Thoracic aorta (tissue), 2 donors: Measurements from ENCODE around the gene PAPLN. TPM values are rescaled to one million over a fixed set of nuclear protein-coding genes. Genes with fewer than 3 reads are reported as not detected.

Experiments used
- ATAC-seq: fragments of 150-250 bp; one replicate; pipeline ENCODE4 v1.8.0; 2017; ENCODE audit warnings: low read depth; ENCODE audit not compliant: insufficient number of reproducible peaks, low FRiP score
- DNase-seq: peaks from one replicate; pipeline ENCODE4 v3.0.0-alpha.2; 2020; ENCODE audit warnings: low spot score
- H3K27ac ChIP-seq, 2 donors: fragments of 200-600 bp; sonication (generic); 1 replicate in 1 of 2; 2 replicates in 1 of 2; pipeline ENCODE4 v1.5.1; 2016; ENCODE audit warnings: mild to moderate bottlenecking in 2 of 2, moderate library complexity in 2 of 2
- H3K27me3 ChIP-seq: fragments of 200-600 bp; sonication (generic); replicated peaks from 2 replicates; pipeline ENCODE4 v1.6.0; 2016; ENCODE audit warnings: mild to moderate bottlenecking; ENCODE audit not compliant: insufficient read depth
- H3K36me3 ChIP-seq: fragments of 200-600 bp; sonication (generic); one replicate; pipeline ENCODE4 v1.5.1; 2016
- H3K4me1 ChIP-seq, 2 donors: fragments of 200-600 bp; sonication (generic); 1 replicate in 1 of 2; 2 replicates in 1 of 2; pipeline versions ENCODE4 v1.5.1 to v1.6.0; 2016; ENCODE audit warnings: low read depth in 2 of 2, mild to moderate bottlenecking in 1 of 2; ENCODE audit not compliant: control insufficient read depth in 1 of 2
- H3K4me3 ChIP-seq: fragments of 200-600 bp; sonication (generic); 2 replicates; pipeline ENCODE4 v1.5.1; 2016; ENCODE audit warnings: mild to moderate bottlenecking
- H3K9me3 ChIP-seq: fragments of 200-600 bp; sonication (generic); 2 replicates; pipeline ENCODE4 v1.5.1; 2016
- total RNA-seq, 2 donors: library from RNA; depleted of rRNA; stranded (reverse); fragments of >200 nt; gene quantifications; one replicate each; pipeline versions ENCODE4 v1.1.0 to v1.2.3, GENCODE V29; 2016
- TF ChIP-seq, protein P1 (sequence below): fragments of 200-600 bp; sonication (generic); IDR thresholded peaks from one replicate; pipeline ENCODE4 v1.5.1; 2019; ENCODE audit warnings: antibody characterized with exemption

The PAPLN gene
- total RNA-seq, 2 donors from 2014 or later, result 10.0 to 10.2 TPM

DNA sequence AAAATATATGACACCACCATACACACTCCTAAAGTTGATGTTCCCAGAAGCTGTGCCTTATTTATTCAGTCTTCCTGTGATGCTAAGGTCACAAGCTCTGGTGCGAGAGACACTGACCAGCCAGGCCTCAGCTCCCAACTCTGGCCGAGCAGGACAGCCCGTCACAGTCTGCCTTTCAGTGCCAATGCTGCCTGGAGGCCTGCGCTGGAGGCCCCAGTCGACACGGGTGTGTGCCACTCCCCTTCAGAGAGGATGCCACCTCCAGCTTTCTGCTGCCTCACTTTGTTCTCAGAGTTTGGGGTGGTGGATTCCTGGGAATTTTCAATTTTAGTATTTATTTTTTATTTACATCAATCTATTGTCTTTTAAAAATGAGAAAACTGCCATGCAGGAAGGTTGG, 7.3 kb upstream of the PAPLN start:
- no peak for DNase-seq
- Histone ChIP-seq H3K27ac (no peak overlapping the region), H3K27me3 (no peaks in the 10 kb centered on the region), H3K4me1 (peaks cover 5 to 13% of the 10 kb centered on the region in 2 donors), H3K9me3 (no peaks in the 10 kb centered on the region), H3K4me3 (no peak overlapping the region), H3K36me3 (no peaks in the 10 kb centered on the region)
- TF ChIP-seq, protein P1, sequence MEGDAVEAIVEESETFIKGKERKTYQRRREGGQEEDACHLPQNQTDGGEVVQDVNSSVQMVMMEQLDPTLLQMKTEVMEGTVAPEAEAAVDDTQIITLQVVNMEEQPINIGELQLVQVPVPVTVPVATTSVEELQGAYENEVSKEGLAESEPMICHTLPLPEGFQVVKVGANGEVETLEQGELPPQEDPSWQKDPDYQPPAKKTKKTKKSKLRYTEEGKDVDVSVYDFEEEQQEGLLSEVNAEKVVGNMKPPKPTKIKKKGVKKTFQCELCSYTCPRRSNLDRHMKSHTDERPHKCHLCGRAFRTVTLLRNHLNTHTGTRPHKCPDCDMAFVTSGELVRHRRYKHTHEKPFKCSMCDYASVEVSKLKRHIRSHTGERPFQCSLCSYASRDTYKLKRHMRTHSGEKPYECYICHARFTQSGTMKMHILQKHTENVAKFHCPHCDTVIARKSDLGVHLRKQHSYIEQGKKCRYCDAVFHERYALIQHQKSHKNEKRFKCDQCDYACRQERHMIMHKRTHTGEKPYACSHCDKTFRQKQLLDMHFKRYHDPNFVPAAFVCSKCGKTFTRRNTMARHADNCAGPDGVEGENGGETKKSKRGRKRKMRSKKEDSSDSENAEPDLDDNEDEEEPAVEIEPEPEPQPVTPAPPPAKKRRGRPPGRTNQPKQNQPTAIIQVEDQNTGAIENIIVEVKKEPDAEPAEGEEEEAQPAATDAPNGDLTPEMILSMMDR, result no peak
- no peak for ATAC-seq

DNA sequence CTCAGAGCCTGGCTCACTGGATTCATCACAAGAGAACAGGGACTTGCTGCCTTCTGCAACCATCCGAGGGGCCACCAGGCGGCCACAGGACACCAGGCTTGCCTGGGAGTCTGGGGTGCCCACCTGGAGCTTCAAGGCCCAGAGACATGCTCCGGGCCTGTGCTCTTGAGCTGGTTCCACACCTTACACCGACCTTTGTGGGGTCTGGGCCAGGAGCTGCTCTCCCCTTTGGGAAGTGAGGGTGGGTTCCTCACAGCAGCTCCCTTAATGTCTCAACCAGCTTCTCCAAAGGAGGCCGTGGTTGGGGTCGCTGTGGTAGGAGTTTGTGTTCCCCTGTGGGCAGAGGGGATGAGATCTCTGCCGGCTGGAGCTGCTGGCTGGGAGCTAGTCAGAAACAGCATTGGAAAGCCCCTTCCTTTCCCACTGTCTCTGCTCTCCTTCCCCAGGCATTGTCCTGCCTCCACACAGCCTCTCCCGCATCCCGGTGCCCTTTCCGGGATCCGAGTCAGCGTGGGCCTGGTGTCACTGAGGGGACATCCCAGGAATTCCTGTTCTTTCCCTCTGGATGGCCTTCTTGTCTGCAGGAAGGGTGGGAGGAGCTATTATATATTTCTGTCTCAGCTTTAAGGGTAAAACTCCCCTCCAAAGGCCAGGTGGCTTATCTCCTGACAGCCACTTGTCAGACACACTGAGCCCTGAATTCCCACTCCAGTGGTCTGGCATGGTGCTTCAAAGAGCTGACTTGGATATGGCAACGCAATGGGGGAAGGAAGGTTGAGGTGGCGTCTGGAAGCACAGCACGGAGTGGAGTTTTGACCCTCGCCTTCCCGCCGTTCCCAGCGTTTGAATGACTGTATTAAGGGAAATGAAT, 5.1 kb upstream of the PAPLN start:
- no peak overlapping the region for H3K27ac ChIP-seq
- TF ChIP-seq, protein P1, result no peak
- DNase-seq (no peak), ATAC-seq (no peak)
- no peaks in the 10 kb centered on the region for H3K27me3 ChIP-seq
- H3K36me3 ChIP-seq, result no peaks in the 10 kb centered on the region
- H3K4me3 ChIP-seq, result no peak overlapping the region
- peaks cover 7 to 16% of the 10 kb centered on the region in 2 donors for H3K4me1 ChIP-seq
- no peaks in the 10 kb centered on the region for H3K9me3 ChIP-seq

DNA sequence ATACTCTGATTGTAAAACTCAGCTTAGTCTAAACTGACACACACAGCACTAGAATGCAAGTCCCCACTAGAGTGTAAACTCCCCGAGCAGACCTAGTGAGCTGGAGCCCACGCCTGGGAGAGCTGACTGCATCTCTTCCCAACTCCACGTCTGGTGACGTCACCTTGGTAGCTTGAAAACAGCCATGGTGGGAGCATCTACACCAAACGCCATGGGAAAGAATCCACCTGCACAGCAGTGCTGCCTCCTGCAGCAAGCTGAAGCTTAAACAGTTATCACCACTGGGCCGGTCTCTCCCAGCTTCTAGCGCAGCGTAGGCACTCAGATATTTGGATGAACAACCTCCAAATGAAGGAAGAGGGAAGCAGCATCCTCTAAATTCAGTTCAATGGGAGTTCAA, 4.3 kb upstream of the PAPLN start:
- Histone ChIP-seq H3K27me3 (no peaks in the 10 kb centered on the region), H3K9me3 (no peaks in the 10 kb centered on the region), H3K4me1 (peaks cover 13 to 22% of the 10 kb centered on the region in 2 donors), H3K36me3 (no peaks in the 10 kb centered on the region), H3K27ac (no peak overlapping the region), H3K4me3 (no peak overlapping the region)
- no peak for DNase-seq
- no peak for ATAC-seq
- TF ChIP-seq, protein P1, result no peak

DNA sequence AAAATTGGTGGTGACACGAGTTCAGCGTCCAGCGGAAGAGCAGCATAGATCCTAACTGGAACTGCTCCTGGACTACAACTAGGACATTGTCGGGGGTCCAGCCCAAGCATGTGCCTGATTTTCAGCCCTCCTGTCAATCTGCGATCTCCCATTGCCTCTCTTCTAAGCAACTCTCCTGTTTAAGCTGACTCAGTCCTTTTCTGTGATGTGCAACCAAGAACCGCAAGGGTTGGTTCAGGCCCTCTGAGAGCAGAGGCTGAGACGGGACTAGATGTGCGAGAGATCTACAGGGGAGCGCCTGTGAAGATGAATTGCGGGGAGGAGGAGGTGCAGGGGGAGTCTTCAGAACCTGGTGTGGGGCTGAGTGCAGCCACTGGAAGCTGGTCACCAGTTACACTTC, 3.7 kb upstream of the PAPLN start:
- TF ChIP-seq, protein P1, result no peak
- no peak for ATAC-seq
- Histone ChIP-seq H3K27me3 (no peaks in the 10 kb centered on the region), H3K27ac (no peak overlapping the region), H3K9me3 (no peaks in the 10 kb centered on the region), H3K36me3 (no peaks in the 10 kb centered on the region), H3K4me1 (peaks cover 15 to 22% of the 10 kb centered on the region in 2 donors), H3K4me3 (no peak overlapping the region)
- no peak for DNase-seq

DNA sequence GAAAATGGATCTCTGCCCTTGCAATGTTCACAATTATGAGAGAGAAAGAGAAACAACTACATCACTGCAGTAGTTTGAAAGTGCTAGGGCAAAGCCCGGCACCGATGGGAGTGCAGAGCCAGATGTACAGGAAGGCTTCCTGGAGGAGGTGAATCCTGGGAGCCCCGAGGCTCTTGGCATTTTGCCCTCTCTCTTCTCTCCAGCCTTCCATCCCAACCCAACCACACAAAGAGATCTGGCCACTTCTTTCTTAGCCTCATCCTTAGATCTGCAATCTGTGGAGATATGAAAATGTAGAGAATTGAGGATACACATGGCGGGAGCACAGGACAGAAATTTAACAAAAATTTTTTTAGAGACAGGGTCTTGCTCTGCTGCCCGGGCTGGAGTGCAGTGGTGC, 3.3 kb upstream of the PAPLN start:
- TF ChIP-seq, protein P1, result no peak
- H3K27ac ChIP-seq, result no peak overlapping the region
- no peaks in the 10 kb centered on the region for H3K27me3 ChIP-seq
- no peak overlapping the region for H3K4me3 ChIP-seq
- H3K9me3 ChIP-seq, result no peaks in the 10 kb centered on the region
- peaks cover 18 to 22% of the 10 kb centered on the region in 2 donors for H3K4me1 ChIP-seq
- no peaks in the 10 kb centered on the region for H3K36me3 ChIP-seq
- ATAC-seq (no peak), DNase-seq (no peak)
